ENCODE data around the gene EML2.

DNA sequence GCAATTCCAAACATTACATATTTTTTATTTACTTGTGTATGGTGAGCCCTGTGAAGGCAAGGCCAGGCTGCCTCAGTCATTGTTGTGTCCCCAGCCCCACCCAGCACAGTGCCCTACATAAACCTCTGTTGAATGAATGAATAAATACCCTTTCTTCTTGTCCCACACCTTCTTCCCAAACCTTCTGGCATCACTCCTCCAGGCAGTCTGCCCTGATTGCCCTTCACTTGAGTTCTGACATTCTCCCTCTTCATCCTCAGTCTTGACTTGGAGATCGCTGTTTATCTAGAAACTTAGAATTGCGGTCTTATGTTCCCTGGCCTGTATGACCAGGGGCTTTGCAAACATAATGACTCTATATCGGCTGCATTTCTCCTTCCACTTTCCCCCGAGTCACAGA lies 49.4 kb downstream of the EML2 start:
- TF ChIP-seq CTCF (IDR thresholded peaks at IDR 0.05 in 4 of 5, conservative IDR thresholded peaks at IDR 0.05 in 1 of 5): no peak
- no peak for TF ChIP-seq POLR2A (IDR thresholded peaks at IDR 0.05)
